HCT116 (cell line): ENCODE measurements around the gene TRIM10. TPM values are rescaled to one million over a fixed set of nuclear protein-coding genes. Genes with fewer than 3 reads are reported as not detected.

Experiments
- ATAC-seq: fragments of 200-7000 bp; cut with Tn5 transposase; 2 replicates; pipeline ENCODE4 v1.9.1; 2020; ENCODE audit warnings: mild to moderate bottlenecking, moderate library complexity
- BruUV-seq: library from RNA; stranded (reverse); fragments of 400-500 nt; replicated peaks from 2 replicates; lab custom pipeline; 2021; lab: Mats Ljungman, UMichigan
- CTCF ChIA-PET: fragments of 300-600 bp; sonication (Branson Sonifier 250); formaldehyde crosslinking; loops from one replicate; lab custom pipeline; 2021; ENCODE audit warnings: antibody characterized with exemption; lab: Charles Lee
- POLR2A ChIA-PET: fragments of 300-600, 350-600 bp; sonication (Branson Sonifier 250); formaldehyde crosslinking; loops from one replicate; lab custom pipeline; 2021; ENCODE audit warnings: antibody characterized with exemption; lab: Charles Lee
- RAD21 ChIA-PET, 2 experiments: fragments of 300-600 bp; sonication (Branson Sonifier 250); formaldehyde crosslinking; loops; one replicate each; lab custom pipeline; 2023; ENCODE audit warnings: low total read pairs in 2 of 2; ENCODE audit not compliant: uncharacterized antibody in 2 of 2, unreplicated experiment in 2 of 2, low non-redundant PET in 1 of 2; lab: Charles Lee
- DNase-seq: peaks from one replicate; pipeline ENCODE4 v3.0.0-alpha.2; 2010; ENCODE audit warnings: low read depth, low spot score
- H2AFZ ChIP-seq: fragments of 200-600 bp; shearing (Covaris generic), sonication (generic); 2 replicates; pipeline ENCODE4 v1.6.1; 2017; ENCODE audit warnings: low read depth, mixed run types, mixed read lengths, antibody characterized with exemption, low read length; ENCODE audit not compliant: poor library complexity, severe bottlenecking
- H3K27ac ChIP-seq: 2 replicates; pipeline ENCODE4 v1.5.1; 2012; ENCODE audit warnings: low read depth, low read length
- H3K27me3 ChIP-seq: fragments of 200-600 bp; sonication (generic); 2 replicates; pipeline ENCODE4 v1.6.1; 2016; ENCODE audit warnings: mixed run types, low read length, mixed read lengths; ENCODE audit not compliant: insufficient read depth
- H3K36me3 ChIP-seq, 2 experiments: fragments of 200-500 bp in 1 of 2; fragments of 200-600 bp in 1 of 2; sonication (Bioruptor generic) in 1 of 2; sonication (generic) in 1 of 2; 2 replicates each; pipeline versions ENCODE4 v1.5.1 to v1.6.1; 2014 to 2016; ENCODE audit warnings: low read length in 2 of 2, inconsistent platforms in 1 of 2, mixed read lengths in 1 of 2, mixed run types in 1 of 2; ENCODE audit not compliant: insufficient read depth in 2 of 2, control insufficient read depth in 1 of 2
- H3K4me1 ChIP-seq, 2 experiments: fragments of 200-600 bp in 1 of 2; sonication (generic) in 1 of 2; 2 replicates each; pipeline versions ENCODE4 v1.5.1 to v1.6.1; 2012 to 2017; ENCODE audit warnings: low read length in 2 of 2, inconsistent platforms in 1 of 2, mild to moderate bottlenecking in 1 of 2, mixed read lengths in 1 of 2, mixed run types in 1 of 2, moderate library complexity in 1 of 2; ENCODE audit not compliant: insufficient read depth in 2 of 2, control insufficient read depth in 1 of 2
- H3K4me2 ChIP-seq: fragments of 200-600 bp; sonication (generic); 2 replicates; pipeline ENCODE4 v1.6.1; 2017; ENCODE audit warnings: mixed run types, low read length, mixed read lengths
- H3K4me3 ChIP-seq, 2 experiments: fragments of 200-600 bp in 1 of 2; sonication (generic) in 1 of 2; replicated peaks in 1 of 2; 2 replicates each; pipeline ENCODE4 v1.5.1; 2011 to 2016; ENCODE audit warnings: low read length in 2 of 2, control low read depth in 1 of 2, low read depth in 1 of 2, mild to moderate bottlenecking in 1 of 2, mixed read lengths in 1 of 2, mixed run types in 1 of 2
- H3K79me2 ChIP-seq: fragments of 200-600 bp; sonication (generic); 2 replicates; pipeline ENCODE4 v1.6.1; 2017; ENCODE audit warnings: mild to moderate bottlenecking, mixed run types, low read length, moderate library complexity, mixed read lengths; ENCODE audit not compliant: insufficient read depth
- H3K9ac ChIP-seq: fragments of 200-600 bp; sonication (generic); 2 replicates; pipeline ENCODE4 v1.6.1; 2016; ENCODE audit warnings: low read length, mixed read lengths
- H3K9me2 ChIP-seq: fragments of 200-600 bp; sonication (generic), shearing (Covaris generic); 2 replicates; pipeline ENCODE4 v1.6.1; 2017; ENCODE audit warnings: mixed run types, mild to moderate bottlenecking, moderate library complexity; ENCODE audit not compliant: insufficient read depth
- H3K9me3 ChIP-seq, 2 experiments: fragments of 200-500 bp in 1 of 2; fragments of 200-600 bp in 1 of 2; sonication (Bioruptor generic) in 1 of 2; sonication (generic) in 1 of 2; 2 replicates each; pipeline ENCODE4 v1.6.1; 2014 to 2017; ENCODE audit warnings: low read length in 2 of 2, mixed read lengths in 2 of 2, inconsistent platforms in 1 of 2, low read depth in 1 of 2, mild to moderate bottlenecking in 1 of 2, mixed run types in 1 of 2, moderate library complexity in 1 of 2; ENCODE audit not compliant: control insufficient read depth in 1 of 2, insufficient read depth in 1 of 2
- H4K20me1 ChIP-seq: fragments of 200-600 bp; sonication (generic), shearing (Covaris generic); 2 replicates; pipeline ENCODE4 v1.6.1; 2017; ENCODE audit warnings: mixed run types, mild to moderate bottlenecking, moderate library complexity; ENCODE audit not compliant: insufficient read depth
- CEBPB ChIP-seq: IDR thresholded peaks from 2 replicates; pipeline ENCODE4 v1.6.1; 2012; ENCODE audit warnings: low read depth
- EGR1 ChIP-seq: IDR thresholded peaks from 2 replicates; pipeline ENCODE4 v1.6.1; 2012; ENCODE audit warnings: low read depth
- ELF1 ChIP-seq: IDR thresholded peaks from 2 replicates; pipeline ENCODE4 v1.6.1; 2012; ENCODE audit warnings: low read depth, borderline replicate concordance
- EZH2 ChIP-seq: fragments of 200-600 bp; sonication (generic); IDR thresholded peaks from 2 replicates; pipeline ENCODE4 v1.6.1; 2017; ENCODE audit warnings: antibody characterized with exemption, mixed run types
- JUND ChIP-seq: IDR thresholded peaks from 2 replicates; pipeline ENCODE4 v1.6.1; 2012
- MAX ChIP-seq: IDR thresholded peaks from 2 replicates; pipeline ENCODE4 v1.6.1; 2012
- POLR2A ChIP-seq: IDR thresholded peaks from 2 replicates; pipeline ENCODE4 v1.7.0; 2011; ENCODE audit warnings: borderline replicate concordance; ENCODE audit not compliant: insufficient read depth, insufficient read length; ENCODE audit errors: extremely low read depth
- SIN3A ChIP-seq: IDR thresholded peaks from 2 replicates; pipeline ENCODE4 v1.6.1; 2012; ENCODE audit warnings: low read depth
- SP1 ChIP-seq: IDR thresholded peaks from 2 replicates; pipeline ENCODE4 v1.6.1; 2012; ENCODE audit warnings: low read depth
- ZFX ChIP-seq: fragments of 450-650 bp; IDR thresholded peaks from 2 replicates; pipeline ENCODE4 v1.6.1; 2017
- ZNF274 ChIP-seq: fragments of 200-500 bp; sonication (Bioruptor generic); IDR thresholded peaks from 2 replicates; pipeline ENCODE4 v1.6.1; 2014; ENCODE audit warnings: mild to moderate bottlenecking, low read depth, low read length, inconsistent platforms
- intact Hi-C: fragments of 100-400 bp; cut with micrococcal nuclease; formaldehyde crosslinking; loops from 2 replicates; pipeline ENCODE4 v1.10.0; 2022
- total RNA-seq: library from RNA; stranded (reverse); gene quantifications from one replicate; pipeline ENCODE4 v1.2.1, GENCODE V29; 2021; ENCODE audit not compliant: unreplicated experiment
- TF ChIP-seq, protein P1 (sequence below): IDR thresholded peaks from 2 replicates; pipeline ENCODE4 v1.6.1; 2011; ENCODE audit warnings: mild to moderate bottlenecking, low read length, moderate library complexity; ENCODE audit not compliant: insufficient replicate concordance; ENCODE audit errors: extremely low read depth

TRIM10 gene
- total RNA-seq, 1 experiment from 2014 or later = 0.98 TPM

- Histone ChIP-seq H3K4me2 (no peak overlapping the region), H3K79me2 (no peaks in the 10 kb centered on the region), H3K27me3 (no peaks in the 10 kb centered on the region), H3K9ac (no peak overlapping the region), H3K27ac (no peak overlapping the region), H3K9me3 (no peaks in the 10 kb centered on the region), H3K4me3 (no peak overlapping the region), H3K36me3 (no peaks in the 10 kb centered on the region), H3K4me1 (no peaks in the 10 kb centered on the region), H3K9me2 (no peaks in the 10 kb centered on the region), H4K20me1 (no peaks in the 10 kb centered on the region), H2AFZ (no peak overlapping the region)
- ChIA-PET CTCF (no interaction called here), RAD21 (no interaction called here), POLR2A (interaction anchor here (1.1 kb wide), 1 partner anchor 70 kb away, joined by 4 read pairs; no protein-coding TSS in a partner anchor)
- no TSS peak for BruUV-seq
- intact Hi-C loops = loop anchor here (10.0 kb wide), 1 partner anchor 137 kb away; no protein-coding TSS in a partner anchor
- ATAC-seq (no peak), DNase-seq (no peak)
- TF ChIP-seq CEBPB (no peak), ELF1 (no peak), ZFX (no peak), MAX (no peak), JUND (no peak), SP1 (no peak), ZNF274 (no peak), EZH2 (no peak), EGR1 (no peak), SIN3A (no peak), POLR2A (no peak)
- TF ChIP-seq, protein P1, sequence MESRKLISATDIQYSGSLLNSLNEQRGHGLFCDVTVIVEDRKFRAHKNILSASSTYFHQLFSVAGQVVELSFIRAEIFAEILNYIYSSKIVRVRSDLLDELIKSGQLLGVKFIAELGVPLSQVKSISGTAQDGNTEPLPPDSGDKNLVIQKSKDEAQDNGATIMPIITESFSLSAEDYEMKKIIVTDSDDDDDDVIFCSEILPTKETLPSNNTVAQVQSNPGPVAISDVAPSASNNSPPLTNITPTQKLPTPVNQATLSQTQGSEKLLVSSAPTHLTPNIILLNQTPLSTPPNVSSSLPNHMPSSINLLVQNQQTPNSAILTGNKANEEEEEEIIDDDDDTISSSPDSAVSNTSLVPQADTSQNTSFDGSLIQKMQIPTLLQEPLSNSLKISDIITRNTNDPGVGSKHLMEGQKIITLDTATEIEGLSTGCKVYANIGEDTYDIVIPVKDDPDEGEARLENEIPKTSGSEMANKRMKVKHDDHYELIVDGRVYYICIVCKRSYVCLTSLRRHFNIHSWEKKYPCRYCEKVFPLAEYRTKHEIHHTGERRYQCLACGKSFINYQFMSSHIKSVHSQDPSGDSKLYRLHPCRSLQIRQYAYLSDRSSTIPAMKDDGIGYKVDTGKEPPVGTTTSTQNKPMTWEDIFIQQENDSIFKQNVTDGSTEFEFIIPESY = no peak
Observed at GRCh38 chr6:30171677-30172471, 10.9 kb upstream of the TRIM10 start.
